ENCODE measurements around the gene FKBP8.
A peak's percentile ranks its signal among the peaks of the same experiment; 100 is the strongest.
"Not testable (repeated sequence)": the region's sequence is repeated elsewhere in the genome, so short reads cannot be mapped to it uniquely, and the experiment has no call there.

FKBP8 gene

DNA sequence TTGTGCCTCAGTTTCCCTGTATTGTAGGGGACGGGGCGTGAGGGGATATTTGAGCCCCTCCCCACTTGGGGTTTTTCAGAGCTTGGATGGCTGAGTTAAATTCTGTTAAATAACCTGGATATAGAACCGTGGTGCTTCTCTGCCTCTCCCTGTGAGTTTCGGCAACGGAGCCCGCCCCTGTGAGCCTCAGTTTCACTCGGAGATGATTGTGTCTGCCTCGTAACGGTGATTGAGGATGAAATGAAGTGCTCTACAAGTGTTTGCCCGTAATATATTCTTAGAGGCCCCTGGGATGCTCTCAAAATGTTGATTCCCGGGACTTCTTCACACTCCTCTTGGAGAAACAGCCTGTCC is 14.8 kb upstream of the FKBP8 start:
- DNase-seq = no peak

- peak; percentile 99 for DNase-seq
Measured at GRCh38 chr19:18557411-18558201, 14.2 kb upstream of the FKBP8 start, which contains the start of gene KXD1. Gene KXD1 (plus strand): TSS chr19:18557870. CDS start chr19:18562057, 4,187 bp downstream.

DNA sequence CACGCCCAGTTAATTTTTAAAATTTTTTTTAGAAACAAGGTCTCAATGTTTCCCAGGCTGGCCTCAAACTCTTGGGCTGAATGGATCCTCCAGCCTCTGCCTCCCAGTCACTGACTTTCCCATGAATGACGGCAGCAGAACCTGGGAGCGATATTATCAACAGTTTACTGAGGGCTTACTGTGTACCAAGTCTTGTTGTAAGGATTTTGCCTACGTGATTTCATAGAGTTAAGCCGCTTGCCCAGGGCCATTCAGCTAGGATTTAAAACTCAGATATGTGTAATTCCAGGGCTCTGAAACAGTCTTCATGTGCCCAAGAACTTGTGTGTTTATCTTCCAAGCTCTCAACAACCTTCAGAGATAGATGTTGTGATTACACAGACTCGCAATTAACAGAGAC is 8.3 kb upstream of the FKBP8 start:
- no peak for DNase-seq

DNA sequence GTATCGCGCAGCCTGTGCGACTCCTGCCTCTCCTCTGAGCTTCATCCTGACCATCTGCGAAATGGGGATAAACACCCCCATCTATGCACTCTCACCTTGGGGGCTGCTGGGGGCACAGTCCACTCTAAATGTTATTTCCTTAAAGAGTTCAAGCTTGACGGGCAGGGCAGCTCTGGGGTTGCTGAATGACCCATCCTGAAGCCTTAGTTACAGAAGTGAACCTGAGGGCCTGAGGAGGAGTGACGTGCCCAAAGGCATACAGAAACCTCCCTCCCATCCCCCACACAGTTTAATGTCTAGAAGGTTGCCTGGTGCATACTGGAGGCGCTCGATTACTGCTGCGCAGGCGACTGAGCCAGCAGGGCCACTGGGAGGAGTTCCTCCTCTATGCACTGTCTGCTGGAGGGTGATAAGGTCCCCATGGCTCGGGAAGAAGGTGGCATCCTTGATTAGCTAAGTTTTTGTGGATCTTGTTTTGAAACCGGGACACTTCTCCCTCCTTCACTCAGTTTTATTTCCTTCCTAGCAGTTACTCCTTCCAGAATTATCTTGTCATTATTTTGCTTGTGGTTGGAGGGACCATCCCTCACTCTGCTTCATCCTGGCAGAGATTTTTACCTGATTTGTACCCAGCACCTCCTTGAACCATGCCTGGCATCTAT is 572 bp upstream of the FKBP8 start:
- DNase-seq = peak; percentile 78

DNA sequence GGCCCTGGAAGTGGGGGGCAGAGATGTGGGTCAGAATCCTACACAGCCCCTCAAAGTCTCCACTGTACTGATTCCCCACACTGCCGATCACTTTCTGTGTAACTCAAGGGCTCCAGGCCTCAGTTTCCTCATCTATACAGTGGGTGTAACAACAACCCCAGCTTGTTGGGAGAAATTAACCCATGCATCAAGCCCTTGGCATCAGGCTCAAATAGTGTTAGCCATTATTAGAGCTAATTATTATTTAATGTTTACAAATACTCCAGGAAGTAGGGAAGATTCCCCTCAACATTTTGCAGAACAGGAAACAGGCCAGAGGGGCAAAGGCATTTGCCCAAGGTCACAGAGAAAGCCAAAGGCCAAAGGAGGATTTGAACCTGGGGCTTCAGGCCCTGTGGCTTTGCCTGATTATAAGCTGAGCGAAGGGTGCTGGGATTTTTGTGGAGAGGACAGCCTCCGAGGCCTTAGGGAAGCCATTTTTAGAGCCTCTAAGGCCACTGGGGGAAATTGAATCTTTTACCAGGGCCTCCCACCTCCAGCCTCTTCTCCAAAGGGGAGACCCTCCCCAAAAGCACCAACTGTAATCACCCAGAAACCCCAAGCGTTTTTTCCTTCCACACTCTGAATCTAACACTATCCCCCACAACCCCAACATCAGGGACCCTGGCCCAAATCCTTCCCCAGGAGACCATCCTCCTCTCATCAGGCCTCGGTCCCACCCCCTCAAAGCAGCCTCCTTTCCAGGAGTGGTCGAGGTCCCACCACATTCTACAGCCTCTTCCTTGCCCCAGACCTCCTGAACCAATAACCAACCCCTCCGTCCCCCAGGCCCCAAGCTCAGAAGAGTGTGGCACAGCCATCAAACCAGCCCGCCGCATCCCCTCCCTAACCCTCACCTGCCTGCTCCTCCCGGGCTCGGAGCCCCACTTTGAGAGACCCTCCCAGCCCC is 1.1 kb downstream of the FKBP8 start:
- DNase-seq = no peak

DNA sequence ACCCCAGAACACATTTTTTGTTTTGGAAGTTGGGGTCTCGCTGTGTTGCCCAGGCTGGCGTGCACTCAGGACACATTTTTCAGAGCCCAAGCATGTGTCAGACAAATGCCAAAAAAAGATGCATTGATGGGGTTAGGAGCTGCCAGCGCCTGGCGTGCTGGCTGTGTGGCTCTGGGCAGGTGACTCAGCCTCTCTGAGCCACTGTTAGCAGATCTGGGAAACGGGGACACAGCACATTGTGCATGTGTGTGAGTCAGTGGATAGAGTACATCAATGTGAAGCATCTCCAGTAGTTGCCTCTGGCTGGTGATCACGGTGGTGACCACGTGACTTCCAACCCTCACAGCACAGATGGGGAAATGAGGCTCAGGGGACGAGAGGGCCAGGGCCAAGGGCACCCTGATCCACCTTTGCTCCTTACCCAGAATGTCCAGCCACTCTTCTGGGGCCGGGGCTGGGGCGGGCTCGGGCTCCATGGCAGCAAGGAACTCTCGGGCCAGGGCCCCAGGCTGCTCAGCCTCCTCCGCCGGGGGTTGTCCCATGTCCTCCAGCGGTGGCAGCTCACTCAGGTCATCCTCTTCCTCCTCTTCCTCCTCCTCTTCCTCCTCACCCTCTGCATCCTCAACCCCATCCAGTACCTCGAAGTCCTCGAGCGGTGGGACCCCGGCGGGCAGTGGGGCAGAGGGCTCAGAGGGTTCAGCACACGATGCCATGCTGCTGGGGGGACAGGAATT is 1.9 kb downstream of the FKBP8 start:
- peak; percentile 44 for DNase-seq

GRCh38 chr19:18540200-18540599 is 3.2 kb downstream of the FKBP8 start:
- not testable (repeated sequence) for DNase-seq

GRCh38 chr19:18539372-18539771 is 4.0 kb downstream of the FKBP8 start:
- no peak for DNase-seq

GRCh38 chr19:18538115-18538514 is 5.3 kb downstream of the FKBP8 start:
- no peak for DNase-seq

DNA sequence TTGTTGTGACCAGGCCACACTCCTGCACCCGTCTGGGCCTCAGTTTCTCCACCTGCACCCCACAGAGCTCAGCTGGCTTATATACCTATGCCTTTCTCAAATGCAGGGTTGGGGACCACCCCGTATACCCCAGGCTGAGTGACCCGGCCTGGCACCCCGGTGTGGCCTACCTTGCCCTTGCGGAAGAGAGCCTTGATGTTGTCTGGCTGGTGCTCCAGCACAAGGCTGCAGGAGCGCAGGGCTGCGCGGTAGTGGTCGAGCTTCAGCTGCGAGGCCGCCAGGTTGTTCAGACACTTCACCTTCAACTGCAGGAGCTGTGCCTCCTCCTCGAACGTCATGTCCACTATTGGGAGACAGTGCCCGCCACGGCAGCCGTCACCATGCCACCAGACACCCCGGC is 5.9 kb downstream of the FKBP8 start:
- no peak for DNase-seq

GRCh38 chr19:18536475-18536874 is 6.9 kb downstream of the FKBP8 start:
- DNase-seq = no peak

DNA sequence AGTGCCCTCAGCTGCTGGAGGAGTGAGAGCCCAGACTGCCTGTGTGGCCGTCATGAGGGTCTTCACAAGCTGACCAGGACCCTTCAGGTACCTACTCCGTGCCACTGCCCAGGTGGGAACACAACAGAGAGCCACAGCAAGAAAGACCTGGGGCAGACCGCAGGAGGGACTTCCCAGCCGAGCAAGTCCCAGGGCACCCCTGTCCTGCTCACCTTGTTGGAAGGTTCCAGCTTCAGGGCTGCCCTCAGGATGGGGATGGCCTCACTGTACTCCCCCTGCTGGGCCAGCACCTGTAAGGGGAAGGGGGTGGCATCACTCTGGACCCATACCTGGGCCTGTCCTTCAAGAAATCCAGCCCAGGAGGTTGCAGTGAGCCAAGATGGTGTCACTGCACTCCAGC is 10.3 kb downstream of the FKBP8 start:
- no peak for DNase-seq

DNA sequence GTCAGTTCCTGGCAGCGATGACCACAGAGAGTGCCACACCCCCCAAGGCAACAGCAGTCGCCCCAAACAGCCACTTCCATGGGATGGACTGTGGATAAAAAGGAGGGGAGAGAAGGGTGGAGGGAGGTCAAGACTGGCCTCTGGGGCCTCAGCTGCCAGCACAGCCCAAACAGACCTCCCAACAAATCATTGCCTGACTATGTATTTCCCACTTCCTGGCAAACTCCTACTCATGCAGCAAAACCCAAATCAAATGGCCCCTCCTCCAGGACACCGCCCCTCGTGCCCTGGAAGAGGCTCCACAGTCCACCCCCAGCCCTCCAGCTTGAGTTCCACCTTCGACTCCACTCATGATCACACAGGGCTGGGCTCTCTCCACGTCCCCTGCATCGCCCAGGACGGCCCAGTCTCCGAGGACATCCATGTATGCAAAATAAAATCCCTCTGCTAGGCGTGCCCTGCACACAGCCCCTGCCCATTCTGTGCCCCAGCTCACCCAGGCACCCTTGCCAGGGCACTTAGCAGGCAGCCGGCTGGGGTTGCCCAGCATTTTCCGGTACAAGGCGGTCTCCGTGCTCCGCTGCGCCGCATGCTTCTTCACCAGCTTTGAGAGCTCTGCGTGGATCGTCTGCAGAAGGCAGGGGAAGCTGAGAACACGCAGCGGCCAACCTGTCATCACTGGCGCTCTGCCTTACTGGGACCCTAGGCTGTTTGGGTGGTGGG is 11.0 kb downstream of the FKBP8 start:
- DNase-seq = no peak

DNA sequence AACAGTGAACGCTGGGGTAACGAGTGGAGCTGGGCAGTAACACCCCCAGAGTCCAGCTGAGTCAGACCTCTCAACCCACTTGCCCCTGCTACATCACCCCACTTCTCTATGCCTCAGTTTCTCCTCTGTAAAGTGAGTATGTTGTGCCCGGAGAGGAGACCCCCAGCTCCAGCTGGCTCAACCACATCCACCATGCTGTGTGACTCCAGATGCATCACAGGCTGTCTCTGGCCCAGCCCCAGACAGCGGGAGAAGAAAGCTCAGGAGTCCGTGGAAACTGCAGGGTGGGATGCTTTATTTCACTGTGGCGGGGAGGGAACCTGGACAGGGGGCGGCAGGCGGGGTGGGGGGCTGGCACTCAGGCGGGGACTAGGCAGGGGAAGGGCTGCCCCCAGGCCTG is 11.9 kb downstream of the FKBP8 start:
- DNase-seq = no peak

- peak; percentile 53 for DNase-seq
Measured at GRCh38 chr19:18529782-18530181, 13.6 kb downstream of the FKBP8 start.

- DNase-seq = no peak
Measured at GRCh38 chr19:18526316-18526715, 17.1 kb downstream of the FKBP8 start.

- DNase-seq = no peak
Measured at GRCh38 chr19:18523841-18524240, 19.5 kb downstream of the FKBP8 start.

DNA sequence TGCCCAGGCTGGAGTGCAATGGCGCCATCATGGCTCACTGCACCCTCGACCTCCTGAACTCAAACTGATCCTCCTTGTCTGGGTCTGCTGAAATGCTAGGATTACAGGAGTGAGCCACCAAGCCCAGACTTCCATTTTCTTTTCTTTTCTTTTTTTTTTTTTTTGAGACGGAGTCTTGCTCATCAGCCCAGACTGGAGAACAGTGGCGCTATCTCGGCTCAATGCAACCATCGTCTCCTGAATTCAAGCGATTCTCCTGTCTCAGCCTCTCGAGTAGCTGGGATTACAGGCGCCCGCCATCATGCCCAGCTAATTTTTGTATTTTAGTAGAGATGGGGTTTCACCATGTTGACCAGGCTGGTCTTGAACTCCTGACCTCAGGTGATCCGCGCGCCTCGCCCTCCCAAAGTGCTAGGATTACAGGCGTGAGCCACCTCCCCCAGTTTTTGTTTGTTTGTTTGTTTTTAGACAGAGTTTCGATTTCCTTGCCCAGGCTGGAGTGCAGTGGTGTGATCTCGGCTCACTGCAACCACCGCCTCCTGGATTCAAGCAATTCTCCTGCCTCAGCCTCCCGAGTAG is 20.4 kb downstream of the FKBP8 start:
- not testable (repeated sequence) for DNase-seq

DNA sequence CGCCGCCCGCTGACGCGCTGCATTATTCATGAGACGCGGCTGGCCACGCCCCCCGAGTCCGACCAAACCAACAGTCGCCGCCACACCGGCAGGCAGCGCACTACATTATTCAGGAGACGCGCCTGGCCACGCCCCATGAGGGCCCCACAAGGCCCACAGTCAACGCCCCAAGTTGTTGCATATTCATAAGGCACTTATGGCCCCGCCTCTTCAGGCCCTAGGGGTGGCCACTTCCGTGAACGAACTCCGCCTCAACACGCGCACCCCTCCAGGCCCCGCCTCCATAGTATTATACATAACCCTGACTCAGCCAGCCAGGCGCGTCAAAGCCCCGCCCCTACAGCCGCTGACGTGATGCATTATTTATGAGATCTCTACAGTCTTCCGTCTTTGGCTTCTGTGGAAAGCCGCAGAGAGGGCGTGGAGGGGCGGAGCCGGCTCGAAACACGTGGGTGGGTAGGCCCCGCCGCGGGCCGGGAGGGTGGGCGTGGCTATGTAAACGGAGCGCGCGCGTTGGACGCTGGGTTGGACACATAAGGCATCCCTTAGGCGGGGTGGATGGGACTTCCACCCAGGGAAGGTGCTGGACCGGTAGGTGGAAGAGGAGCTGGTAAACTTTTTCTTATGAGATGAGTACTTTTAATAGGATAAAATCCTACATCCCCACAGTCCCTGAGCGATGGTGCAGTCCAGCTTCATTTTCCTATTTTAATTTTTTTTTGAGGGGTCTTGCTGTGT is 21.1 kb downstream of the FKBP8 start:
- peak; percentile 100 for DNase-seq

GRCh38 chr19:18521692-18522123 is 21.7 kb downstream of the FKBP8 start, which contains the start of gene ELL:
Gene ELL (minus strand): TSS chr19:18522070. CDS start chr19:18522055, 15 bp downstream.
- no peak for DNase-seq
